ENCODE results near the gene BRICD5. TPM values are rescaled to one million over a fixed set of nuclear protein-coding genes. Genes with fewer than 3 reads are reported as not detected.

The BRICD5 gene
- total RNA-seq, 4 donors from 2014 or later, result 0.72 to 10.3 (median 3.5) TPM

DNA sequence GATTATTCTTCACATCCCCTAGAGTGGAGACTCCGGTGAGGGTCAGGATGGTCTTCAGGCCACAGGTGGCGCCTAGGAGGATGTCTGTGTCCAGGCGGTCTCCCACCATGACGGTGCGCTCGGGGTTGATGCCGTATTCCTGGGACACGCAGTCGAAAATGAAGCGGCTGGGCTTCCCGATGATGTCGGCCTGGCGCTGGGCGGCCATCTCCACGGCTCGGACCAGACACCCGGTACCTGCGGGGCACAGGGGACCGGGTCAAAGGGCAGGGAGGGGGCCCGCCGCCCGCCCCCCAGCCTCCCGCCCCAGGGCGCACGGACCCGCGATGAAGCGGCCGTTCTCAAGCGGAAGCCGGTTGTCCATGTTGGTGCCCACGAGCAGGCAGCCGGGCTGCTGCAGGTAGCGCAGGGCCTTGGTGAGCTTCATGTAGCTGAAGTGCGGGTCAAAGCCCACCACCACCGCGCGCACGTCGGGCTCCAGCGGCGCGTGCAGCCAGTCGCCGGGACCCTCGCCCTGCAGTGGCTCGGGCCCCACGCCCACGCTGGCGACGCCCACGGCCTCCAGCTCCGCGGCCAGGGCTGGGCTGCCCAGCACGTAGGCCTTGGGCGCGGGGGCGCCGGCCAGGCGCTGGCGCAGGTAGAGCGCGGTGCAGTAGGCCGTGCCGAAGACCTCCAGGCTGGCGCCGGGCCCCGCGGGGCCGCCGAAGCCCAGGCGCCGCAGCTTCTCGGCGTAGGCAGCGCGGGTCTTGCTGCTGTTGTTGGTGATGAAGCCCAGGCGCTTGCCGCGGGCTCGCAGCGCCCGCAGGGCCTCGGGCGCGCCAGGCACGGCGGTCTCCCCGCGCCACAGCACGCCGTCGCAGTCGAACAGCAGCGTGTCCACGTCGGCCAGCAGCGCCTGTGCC, 3.4 kb upstream of the BRICD5 start:
- Histone ChIP-seq H3K27ac (peak overlapping the region; percentile 56 to 94 (median 90)), H3K27me3 (no peaks in the 10 kb centered on the region), H3K9me3 (no peaks in the 10 kb centered on the region), H3K4me3 (peak overlapping the region; percentile 55 to 81), H3K36me3 (peaks cover 0 to 19% of the 10 kb centered on the region in 2 donors), H3K4me1 (peaks cover 6 to 35% (median 14%) of the 10 kb centered on the region in 3 donors)
- peak; percentile 30 to 50 for TF ChIP-seq POLR2A (IDR thresholded peaks at IDR 0.05)
- no peak for TF ChIP-seq EP300 (IDR thresholded peaks at IDR 0.05)
- WGBS, 2 donors (ENCODE audit: low coverage in 1 of 2), result 0% methylated on average over 6 of the region's 98 CpGs; no CpG with 5 or more reads in 1 of the 2 donors
- ATAC-seq, result no peak

DNA sequence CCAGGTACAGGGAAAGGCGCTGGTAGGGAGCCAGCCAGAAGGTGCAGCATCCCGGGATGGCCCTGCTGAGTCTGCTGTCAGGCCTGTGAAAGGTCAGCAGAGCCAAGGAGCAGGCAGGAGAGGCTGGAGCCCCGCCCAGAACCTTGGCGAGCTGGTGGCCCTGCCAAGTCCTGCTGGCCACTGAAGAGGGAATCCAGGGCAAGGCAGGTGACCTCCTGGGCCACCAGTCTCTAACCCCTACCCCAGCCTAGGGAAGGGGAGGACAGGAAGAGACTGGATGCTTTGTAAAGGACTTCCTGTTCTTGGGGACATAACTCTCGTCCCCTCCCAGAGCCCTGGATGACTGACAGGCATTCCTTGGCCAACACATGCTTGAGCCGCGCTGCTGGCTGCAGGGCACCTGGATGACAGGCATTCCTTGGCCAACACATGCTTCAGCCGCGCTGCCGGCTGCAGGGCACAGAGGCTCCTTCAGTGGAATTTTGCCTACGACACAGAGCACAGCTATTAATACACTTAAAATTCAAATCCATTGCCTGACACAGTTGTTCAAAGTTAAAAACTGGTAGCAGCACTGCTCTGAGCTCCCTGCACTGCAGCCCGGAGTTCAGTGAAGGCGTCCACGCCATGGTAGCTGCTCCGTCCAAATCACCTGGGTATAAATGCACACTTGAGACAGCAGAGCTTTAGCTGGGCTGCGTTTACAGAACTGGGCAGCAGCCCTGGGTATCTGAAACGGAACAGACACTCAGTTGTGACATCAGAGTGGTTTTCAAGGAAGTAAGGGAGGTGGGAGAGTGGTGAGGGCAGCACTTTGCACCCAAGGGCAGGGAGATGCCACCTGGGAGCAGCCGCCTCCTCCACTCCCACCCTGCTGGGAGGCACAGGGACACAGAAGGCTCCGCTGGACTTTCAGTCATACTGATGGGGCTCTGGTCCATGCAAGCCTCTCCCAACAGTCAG, 2.0 kb upstream of the BRICD5 start:
- Histone ChIP-seq H3K9me3 (no peaks in the 10 kb centered on the region), H3K27ac (no peak overlapping the region), H3K4me3 (no peak overlapping the region), H3K4me1 (peaks cover 6 to 35% (median 14%) of the 10 kb centered on the region in 3 donors), H3K27me3 (no peaks in the 10 kb centered on the region), H3K36me3 (peaks cover 0 to 33% of the 10 kb centered on the region in 2 donors)
- no peak for ATAC-seq
- TF ChIP-seq, protein P1, sequence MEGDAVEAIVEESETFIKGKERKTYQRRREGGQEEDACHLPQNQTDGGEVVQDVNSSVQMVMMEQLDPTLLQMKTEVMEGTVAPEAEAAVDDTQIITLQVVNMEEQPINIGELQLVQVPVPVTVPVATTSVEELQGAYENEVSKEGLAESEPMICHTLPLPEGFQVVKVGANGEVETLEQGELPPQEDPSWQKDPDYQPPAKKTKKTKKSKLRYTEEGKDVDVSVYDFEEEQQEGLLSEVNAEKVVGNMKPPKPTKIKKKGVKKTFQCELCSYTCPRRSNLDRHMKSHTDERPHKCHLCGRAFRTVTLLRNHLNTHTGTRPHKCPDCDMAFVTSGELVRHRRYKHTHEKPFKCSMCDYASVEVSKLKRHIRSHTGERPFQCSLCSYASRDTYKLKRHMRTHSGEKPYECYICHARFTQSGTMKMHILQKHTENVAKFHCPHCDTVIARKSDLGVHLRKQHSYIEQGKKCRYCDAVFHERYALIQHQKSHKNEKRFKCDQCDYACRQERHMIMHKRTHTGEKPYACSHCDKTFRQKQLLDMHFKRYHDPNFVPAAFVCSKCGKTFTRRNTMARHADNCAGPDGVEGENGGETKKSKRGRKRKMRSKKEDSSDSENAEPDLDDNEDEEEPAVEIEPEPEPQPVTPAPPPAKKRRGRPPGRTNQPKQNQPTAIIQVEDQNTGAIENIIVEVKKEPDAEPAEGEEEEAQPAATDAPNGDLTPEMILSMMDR (IDR thresholded peaks at IDR 0.05), result no peak
- no peak for TF ChIP-seq POLR2A (IDR thresholded peaks at IDR 0.05)
- no peak for TF ChIP-seq EP300 (IDR thresholded peaks at IDR 0.05)
- 45 to 82% methylated on average over 2 of the region's 19 CpGs for WGBS, 2 donors (ENCODE audit: low coverage in 1 of 2)

DNA sequence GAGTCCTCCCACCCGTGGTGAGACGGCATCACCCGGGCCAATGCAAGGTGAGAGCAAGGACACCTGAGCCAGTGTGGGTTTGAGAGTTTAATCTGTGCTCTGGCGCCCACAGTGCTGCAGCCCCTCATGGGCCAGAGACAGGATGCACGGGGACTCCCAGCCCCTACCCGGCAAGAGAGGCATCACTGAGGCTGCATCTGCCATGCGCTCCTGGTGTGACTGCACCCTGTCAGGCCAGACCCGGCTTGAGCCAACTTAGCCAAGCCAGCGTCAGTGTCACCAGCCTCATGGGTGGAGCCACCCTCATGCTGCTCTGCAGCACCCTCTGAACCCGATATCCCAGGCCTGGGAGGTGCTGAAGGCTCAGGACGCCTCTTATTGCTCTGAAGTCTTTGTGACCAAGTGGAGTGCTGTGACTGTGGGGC, 1.3 kb upstream of the BRICD5 start:
- H3K4me1 ChIP-seq, result peaks cover 6 to 41% (median 14%) of the 10 kb centered on the region in 3 donors
- ATAC-seq, result no peak
- no peak overlapping the region for H3K4me3 ChIP-seq
- TF ChIP-seq POLR2A (IDR thresholded peaks at IDR 0.05) (no peak), POLR2AphosphoS5 (IDR thresholded peaks at IDR 0.05) (no peak), EP300 (IDR thresholded peaks at IDR 0.05) (no peak)
- TF ChIP-seq, protein P1 (IDR thresholded peaks at IDR 0.05), result no peak
- H3K27me3 ChIP-seq, result no peaks in the 10 kb centered on the region
- WGBS, 2 donors (ENCODE audit: low coverage in 1 of 2), result 39 to 62% methylated on average over 2 to 3 of the region's 11 CpGs
- H3K36me3 ChIP-seq, result peaks cover 0 to 40% of the 10 kb centered on the region in 2 donors
- no peaks in the 10 kb centered on the region for H3K9me3 ChIP-seq
- H3K27ac ChIP-seq, result no peak overlapping the region

DNA sequence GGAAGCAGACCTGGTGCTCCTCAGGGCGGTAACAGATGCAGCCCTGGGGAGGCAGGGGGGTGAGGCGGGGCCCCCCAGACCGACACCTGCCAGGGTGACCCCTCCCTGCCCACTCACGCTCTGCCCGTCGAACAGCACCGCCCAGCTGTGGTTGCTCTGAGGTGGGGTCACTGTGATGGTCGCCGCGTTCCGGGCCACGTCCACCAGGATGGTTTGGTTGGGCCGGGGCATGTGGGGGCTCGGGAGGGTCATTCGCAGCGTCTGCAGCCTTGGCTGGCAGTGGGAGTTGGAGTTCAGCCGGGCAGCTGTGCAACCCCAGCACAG, 692 bp downstream of the BRICD5 start:
- H3K27ac ChIP-seq, result no peak overlapping the region
- no peak for ATAC-seq
- WGBS, 2 donors (ENCODE audit: low coverage in 1 of 2), result no CpG with 5 or more reads among the region's 17 CpGs
- H3K9me3 ChIP-seq, result no peaks in the 10 kb centered on the region
- TF ChIP-seq, protein P1 (IDR thresholded peaks at IDR 0.05), result no peak
- no peak for TF ChIP-seq POLR2A (IDR thresholded peaks at IDR 0.05)
- H3K27me3 ChIP-seq, result no peaks in the 10 kb centered on the region
- peaks cover 0 to 45% of the 10 kb centered on the region in 2 donors for H3K36me3 ChIP-seq
- peaks cover 6 to 48% (median 24%) of the 10 kb centered on the region in 3 donors for H3K4me1 ChIP-seq
- no peak overlapping the region for H3K4me3 ChIP-seq

DNA sequence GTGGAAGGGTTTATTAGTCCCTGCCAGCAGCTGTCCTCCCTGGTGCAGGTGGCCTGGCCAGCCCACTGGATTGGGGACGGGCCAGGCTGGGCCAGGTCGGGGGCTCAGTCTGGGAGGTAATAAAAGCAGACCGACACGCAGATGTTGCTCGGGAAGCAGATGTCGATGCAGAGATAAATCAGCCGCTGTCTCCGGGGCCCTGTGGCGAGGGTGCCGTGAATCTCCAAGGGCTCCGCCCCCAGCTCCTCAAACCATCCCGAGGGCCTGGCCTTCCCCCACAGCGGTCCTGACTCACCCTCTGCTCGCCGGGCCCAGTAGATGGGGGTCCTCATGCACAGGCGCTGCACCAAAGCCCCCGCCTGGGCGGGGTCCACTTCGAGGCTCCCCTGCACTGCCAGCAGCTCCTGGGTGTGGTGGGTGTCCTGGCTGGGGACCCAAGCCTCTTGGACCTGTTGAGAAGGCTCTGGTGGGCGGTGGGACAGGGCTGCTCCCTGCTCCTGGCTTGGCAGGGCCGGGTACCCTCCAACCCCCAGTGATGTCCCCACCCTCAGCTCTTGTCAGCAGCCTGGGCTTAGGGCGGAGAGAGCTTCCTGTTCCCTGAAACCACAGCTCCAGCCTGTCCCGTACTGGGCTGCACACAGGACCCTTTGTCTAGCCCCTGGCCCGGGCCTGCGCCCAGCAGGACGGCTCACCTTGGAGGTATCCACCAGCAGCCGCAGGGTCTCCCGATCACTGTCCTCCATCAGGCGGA, 1.2 kb downstream of the BRICD5 start:
- no peaks in the 10 kb centered on the region for H3K9me3 ChIP-seq
- H3K27me3 ChIP-seq, result no peaks in the 10 kb centered on the region
- H3K36me3 ChIP-seq, result peaks cover 0 to 45% of the 10 kb centered on the region in 2 donors
- no peak overlapping the region for H3K27ac ChIP-seq
- ATAC-seq, result no peak
- H3K4me3 ChIP-seq, result no peak overlapping the region
- TF ChIP-seq POLR2A (IDR thresholded peaks at IDR 0.05) (no peak), POLR2AphosphoS5 (IDR thresholded peaks at IDR 0.05) (no peak), EP300 (IDR thresholded peaks at IDR 0.05) (no peak)
- TF ChIP-seq, protein P1 (IDR thresholded peaks at IDR 0.05), result no peak
- WGBS, 2 donors (ENCODE audit: low coverage in 1 of 2), result no CpG with 5 or more reads among the region's 29 CpGs
- H3K4me1 ChIP-seq, result peaks cover 6 to 53% (median 28%) of the 10 kb centered on the region in 3 donors

All from gastroesophageal sphincter (tissue), 4 donors.